ENCODE measurements around the gene HOXB7.

The HOXB7 gene

DNA sequence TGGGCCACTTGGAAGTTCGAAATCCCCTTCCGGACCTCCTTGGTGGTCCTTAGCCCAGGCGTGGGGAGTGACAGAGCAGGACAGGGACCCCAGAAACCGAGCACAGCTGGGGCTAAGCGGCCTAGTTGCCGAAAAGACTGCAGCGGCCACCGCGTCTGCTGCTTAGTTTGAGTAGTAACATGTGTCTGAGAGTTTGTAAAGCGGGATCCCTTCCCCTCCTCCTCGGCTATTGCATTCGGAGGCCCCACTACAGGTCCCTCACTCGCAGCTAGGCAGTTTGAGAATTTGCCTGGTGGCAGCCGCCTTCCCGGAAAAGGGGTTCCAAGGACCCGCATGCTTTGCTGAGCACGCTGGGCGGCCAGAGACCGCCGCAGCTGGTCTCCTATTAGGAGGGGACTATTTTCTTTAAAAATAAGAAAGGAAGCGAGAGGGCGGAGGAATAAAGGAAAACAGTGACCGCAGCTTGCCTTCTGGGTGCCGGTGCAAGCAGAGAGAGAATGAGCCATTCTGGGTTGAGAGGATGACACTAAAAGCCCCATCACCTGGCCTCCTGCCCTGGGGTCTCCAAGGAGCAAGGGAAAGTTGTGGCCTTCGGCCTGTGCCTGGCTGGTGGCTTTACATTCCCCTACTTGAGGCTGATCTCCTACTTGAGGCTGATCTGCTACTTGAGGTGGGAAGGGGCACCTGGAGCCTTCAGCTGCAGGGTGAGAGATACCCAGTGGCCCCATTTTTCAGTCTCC is 16.1 kb downstream of the HOXB7 start:
- no peak for DNase-seq (ENCODE audit: low spot score)

DNA sequence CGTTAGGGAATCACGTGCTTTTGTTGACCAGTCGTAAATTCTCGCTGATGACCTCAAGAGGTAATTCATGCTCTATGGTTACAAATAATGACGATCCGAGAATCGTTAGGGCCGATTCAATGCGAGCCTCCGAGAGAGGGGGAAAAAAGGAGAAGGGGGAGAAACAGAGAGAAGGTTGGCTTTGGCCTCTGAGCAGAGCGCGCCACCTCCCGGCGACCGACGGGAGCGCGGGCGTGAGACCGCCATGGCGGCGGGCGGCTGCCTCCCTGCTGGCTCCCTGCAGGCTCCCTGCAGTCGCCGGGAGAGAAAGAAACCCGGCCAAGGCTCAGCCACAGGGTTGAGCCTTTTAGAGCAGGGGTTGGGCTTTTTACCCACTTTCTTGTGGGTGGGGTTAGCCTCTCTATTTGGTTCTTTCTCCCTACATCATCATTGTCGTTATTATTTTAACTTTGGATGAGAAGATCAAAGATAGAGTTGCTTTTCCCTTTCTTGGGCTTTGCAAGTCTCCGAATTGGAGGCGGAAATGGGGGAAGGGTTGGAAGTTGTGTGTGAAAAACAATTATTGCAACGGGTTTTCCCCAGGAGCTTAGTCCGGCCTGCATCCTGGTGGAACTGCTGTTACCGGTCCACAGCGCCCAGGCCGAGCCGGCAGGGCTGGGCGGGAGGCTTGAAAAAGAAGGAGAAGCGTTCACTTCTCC is 16.8 kb downstream of the HOXB7 start:
- DNase-seq (ENCODE audit: low spot score): no peak

DNA sequence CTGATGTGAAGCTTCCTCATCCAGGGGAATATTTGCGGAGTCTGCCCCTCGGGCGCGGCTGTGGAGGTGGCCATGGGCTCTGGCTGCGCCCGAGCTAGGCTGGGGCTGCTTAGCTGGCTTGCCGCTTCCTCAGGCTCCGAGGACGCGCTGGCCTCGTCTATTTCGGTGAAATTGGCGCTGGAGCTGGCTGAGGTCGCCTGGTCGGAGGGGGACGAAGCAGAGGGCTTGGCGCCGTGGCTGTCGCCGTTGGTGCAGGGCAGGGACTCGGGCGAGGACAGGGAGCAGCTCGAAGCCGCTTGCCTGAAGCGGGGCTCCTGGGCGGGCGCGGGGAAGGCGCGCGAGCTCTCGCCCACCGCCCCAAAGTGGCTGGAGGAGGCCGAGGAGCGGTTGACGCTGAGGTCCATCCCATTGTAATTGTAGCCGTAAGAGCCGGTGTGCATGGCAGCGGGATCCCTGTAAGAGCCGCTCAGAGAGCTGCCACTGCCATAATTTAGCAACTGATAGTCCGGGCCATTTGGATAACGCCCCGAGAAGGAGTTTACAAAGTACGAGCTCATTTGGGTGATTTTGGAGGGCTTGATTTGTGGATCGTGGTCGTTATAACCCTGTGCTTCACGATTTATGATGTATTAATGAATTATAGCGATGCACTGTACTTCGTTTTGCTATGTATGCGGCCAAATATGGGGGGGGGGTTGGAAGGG is 17.5 kb downstream of the HOXB7 start, which contains the start of gene HOXB5:
TSS of gene HOXB5 (minus strand) at position 654 of the 704 bp plus-strand sequence. CDS start at position 557, 97 bp downstream.
- no peak for DNase-seq (ENCODE audit: low spot score)

DNA sequence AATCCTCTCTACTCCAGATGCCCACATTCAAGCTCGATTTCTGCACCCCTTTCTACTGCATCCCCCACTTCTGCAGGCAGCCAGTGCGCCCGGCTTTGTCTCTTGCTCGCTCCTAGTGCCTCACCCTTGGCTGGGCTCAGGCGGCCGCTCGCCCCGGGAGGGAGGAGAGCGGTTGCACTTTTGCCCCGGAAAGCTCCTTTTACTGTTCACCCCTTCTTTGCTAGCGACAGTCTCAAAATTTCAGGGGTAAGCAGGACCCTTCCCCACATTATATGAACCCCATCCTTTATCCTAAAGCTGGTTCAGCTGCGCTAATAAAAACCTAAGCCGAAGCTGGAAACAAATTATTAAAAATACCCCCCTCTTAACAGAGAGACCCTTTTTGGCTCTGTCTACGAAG is 18.2 kb downstream of the HOXB7 start:
- no peak for DNase-seq (ENCODE audit: low spot score)

DNA sequence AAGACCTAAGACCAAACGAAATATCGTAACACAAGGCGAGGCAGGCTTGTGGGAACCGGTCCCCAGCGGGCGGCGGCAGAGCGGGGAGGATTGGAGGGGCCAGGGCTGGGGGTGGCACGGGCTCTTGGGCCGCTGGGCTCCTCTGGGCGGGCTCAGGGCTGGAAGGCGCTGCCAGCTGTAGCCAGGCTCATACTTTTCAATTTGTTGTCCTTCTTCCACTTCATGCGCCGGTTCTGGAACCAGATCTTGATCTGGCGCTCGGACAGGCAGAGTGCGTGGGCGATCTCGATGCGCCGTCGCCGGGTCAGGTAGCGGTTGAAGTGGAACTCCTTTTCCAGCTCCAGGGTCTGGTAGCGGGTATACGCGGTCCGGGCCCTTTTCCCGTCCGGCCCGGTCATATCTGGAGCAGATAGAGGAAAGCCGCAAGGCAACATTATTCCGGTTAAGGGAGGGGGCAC is 18.7 kb downstream of the HOXB7 start:
- DNase-seq (ENCODE audit: low spot score): no peak

DNA sequence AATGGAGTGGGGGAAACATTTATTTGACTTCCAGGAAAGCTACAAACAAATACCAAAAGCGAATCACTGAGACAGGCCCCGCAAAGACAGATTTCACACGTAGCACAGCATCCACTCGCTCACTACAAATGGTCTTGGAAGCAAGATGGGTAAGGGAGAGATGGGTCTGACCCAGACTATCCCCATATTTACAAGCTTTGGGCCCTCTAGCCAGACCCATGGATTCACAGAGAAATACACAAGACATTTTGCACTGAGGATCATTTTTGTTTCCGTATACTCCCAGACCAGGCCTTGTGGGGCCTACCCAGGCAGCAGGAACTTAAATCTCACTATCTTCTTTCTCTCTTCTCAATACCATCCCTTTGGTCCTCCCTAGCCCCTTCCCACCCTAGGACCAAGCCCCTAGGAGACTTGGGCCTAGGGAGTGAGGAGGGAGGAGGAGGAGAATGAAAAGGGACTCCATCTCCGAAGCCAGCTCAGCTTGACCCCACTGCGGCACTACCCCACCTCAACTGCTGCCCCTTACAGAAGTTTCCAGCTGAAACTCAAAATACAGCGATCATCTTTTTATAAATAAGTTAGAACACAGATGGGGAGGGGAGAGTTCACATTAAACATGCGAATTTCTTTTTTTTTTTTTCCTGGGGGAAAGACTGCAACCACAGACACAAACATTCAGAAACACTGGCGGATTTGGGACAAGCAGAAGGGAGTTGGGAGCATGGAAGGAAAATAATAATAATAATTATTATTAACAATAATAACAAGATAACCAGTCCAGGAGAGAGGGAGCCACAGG is 19.4 kb downstream of the HOXB7 start:
- no peak for DNase-seq (ENCODE audit: low spot score)

DNA sequence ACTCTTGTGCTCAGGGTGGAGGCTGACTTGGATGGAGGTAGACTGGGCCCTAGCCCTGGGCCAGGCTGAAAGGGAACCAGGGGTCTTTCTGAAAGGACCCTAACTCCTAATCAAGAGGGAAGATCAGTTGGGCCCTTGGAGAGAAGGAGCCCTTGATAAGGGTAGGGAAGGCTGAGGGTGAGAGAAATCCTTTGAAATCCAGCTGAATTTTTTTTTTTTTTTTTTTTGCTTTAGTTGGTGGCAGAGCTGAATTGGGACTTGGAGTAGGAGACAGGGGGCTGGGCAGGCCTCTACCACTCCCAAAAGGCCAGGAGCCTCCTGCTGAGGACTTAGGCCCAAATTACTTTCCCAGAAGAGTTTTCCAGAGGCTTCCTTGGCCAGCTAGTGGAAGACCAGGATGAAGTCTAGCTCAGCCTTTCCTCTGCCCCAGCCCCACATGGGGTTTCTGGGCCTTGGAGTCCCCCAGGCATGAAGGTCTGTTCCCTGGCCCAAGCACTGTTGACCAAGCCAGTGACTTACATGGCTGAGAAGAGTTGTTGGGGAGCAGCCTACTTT is 20.1 kb downstream of the HOXB7 start:
- DNase-seq (ENCODE audit: low spot score): no peak

DNA sequence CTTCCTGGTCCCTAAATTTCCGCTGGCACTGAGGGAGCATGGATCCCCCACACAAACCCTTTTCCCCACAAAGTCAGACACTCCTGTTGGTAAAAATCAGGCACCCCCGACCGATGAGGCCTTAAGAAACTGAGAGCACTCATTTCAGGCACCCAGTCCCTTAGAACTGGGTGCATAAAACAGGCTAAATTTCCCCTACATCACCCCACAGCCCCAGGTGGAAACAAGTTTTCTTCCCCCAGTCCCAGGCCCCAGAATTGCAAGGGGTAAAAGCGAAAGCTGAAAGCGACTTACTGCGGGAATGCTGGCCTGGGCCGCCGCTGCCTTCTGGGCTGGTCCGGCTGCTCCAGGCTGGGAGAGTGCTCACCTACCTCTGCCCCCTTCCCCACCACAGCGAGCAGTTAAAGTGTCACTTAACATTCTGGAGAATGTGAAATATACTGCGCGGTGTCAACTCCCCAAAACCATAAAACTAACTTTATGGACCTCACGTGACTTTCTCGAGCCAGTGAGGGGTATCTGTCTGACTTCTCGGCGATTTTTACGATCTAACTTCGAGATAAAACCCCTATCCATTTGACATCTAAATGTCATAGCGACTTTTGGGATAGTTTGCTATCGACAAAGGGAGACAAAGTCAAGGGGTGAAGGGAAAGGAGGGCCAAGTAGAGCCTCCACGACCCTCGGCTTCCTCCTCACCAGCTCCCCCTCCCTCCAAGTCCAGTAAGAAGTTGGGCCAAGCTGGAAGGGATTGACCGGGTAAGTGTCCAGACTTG is 20.8 kb downstream of the HOXB7 start, which contains the start of gene HOXB3:
TSS of gene HOXB3 (minus strand) at position 411 of the 776 bp plus-strand sequence. CDS start 37,767 bp downstream, outside the sequence.
- DNase-seq (ENCODE audit: low spot score): no peak

DNA sequence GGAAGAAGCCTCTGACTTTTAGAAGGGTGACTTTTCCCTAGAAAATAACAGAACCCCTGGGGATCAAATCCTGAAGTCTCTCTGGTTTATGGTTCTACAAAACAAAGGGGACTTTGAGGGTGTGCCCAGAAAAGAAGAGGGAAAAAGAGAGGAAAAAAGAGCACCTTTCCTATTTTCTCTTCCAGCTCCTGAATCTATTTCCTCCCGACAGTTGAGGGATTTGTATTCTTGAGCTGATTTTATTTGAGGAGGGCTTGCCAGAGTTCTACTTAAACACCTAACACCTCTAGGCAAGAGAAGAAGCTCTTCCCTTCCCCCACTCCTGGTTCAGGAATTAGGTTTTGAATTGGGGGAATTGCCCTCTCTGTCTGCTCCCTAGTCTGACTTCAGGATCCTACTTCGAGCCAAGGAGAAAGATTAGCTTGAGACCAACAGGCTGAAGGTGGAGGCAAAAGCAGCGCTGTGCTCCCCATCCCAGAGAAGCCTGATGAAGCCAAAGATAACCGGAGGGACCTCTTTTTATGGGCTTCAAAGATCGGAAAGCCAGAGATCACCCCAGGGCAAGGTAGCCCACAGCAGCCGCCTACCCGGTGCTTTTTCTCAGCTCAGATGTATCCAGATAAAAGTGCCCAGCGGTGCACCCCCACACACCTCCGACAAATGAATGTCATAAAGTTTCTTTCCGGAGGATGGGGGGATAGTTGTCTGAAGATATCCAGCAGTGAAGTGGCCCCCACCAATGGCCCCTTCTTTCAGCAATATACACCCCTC is 21.6 kb downstream of the HOXB7 start:
- no peak for DNase-seq (ENCODE audit: low spot score)

DNA sequence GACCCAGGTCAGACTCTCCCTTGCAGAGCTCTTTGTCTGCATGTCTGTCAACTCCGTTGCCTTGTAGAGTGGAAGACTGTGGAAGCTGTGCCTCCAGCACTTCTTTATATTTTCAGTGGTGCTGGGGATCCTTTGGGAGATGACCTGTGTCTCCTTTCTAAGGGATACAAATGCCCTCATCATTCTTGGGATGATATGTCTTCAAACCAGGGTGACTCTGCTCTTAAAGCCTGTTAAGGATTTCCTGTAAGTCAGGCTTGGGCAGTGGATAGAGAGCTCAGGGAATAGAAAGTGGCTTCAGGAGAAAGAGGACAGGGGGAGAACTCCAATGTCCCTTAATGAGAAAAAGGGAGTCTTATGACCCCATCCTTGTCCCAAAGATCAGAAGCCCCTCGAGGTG is 22.3 kb downstream of the HOXB7 start:
- DNase-seq (ENCODE audit: low spot score): no peak

DNA sequence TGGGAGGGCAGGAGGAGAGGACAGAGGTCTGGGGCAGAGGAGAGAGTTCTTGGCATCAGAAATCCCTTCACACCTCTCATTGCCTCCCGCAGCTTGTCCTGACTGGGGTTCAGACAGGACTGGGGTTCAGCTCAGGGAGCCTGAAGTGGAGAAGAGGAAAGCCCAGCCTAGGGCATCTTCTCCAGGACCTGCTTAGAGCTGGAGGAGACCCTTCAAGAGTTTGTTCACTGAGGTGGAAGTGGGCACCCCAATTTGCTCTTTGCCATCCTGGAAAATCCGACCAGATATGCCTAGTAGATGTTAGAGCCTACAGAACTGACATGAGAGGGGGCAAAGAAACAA is 22.8 kb downstream of the HOXB7 start:
- DNase-seq (ENCODE audit: low spot score): no peak

DNA sequence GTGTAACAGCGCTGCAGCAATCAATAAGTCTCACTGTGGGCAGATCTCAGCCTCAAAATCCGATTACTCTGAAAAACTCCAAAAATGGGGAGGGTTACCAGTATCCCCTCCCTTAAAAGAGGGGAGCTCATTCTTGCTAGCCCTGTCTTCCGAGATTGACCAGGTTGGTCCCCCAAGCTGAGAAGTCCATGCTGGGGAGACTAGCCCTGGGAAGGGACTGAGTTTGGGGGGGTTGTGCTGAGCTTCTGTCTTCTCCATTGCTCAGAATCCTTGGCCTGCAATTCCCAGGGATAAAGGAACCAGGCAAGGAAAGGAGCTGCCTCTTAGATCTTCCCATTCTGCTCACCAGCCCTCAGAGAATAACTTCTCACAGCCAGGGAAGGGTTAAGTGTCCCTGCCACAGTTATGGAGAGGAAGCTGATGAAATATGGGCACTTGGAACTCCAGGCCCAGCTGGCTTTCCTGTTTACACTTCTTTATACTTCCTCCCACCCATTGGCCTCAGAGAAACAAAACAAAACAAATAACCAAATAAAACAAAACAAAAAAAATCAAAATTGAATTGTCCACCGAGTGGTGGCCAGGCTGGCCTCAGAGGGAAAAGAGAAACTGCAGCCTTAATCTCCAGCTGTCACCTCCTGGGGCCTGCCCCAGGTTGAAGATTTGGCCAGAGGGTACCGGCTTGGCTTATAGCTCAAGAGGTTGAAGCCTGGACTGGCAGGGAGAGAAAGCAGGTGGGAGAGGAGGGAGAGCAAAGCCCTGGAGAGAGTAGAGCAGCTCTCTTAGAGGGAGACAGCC is 23.3 kb downstream of the HOXB7 start:
- DNase-seq (ENCODE audit: low spot score): no peak

DNA sequence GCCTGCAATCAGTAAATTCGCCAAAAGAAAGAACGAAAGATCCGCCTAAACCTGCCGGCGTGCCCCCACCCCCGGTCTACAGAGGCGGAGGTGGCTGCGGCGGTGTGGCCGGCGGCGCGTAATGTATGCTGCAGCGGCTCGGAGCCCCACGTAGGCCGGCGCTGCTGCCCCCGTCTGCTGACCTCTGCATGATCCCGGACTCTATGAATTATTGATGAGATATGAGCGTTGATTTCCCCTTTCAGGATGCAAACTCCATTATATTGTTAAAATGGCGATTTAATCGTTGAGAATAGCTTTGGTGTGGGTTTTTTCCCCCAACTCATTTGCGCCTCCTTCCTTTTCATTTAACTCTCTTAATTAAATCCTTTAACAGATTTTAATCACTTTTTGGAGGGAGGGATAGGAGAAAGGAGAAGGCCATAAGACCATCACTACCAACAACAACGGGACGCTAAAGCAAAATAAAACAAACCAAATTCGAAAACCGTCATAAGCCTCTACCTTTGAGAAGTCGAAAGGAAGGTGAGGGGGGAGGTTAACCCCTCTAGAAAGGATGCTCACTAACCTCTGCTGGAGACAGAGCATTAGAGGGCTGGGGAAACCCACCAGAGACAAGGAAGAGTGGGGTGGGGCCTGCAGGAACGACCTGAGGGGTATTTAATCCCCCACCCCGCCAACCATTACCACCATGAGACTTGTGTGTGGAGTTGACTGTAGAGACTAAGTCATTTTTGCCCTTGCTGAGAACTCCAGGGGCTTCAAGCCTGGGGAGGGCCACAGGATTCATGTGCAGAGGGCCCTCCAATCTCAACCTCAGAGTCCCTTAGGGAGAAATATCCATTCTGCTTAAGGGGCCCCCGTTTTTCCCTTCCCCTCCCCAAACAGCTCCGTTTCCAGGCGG is 24.2 kb downstream of the HOXB7 start:
- no peak for DNase-seq (ENCODE audit: low spot score)

DNA sequence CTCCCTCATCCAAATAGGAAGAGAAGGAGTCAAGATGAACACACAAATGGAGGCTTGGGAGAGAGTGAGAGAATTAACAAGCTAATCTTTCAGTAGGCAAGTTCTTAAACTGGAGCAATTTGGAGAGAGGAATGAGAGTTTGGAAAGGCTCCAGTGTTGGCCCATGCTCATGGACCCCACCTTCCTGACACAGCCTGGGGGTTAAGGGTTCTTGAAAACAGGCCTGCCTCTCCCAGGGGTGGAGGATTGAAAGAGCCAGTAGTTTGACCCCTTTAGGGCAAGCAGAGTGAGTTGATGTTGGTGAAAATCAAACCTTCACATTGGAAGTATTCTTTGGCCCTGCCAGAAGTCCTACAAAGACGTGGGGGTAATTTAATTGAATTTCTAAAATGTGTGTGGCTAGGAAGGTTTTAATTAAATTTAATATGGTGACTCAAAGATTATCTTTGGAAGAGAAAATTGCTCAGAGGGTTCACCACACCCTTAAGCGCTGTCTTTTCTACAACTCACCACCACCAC is 26.5 kb downstream of the HOXB7 start:
- DNase-seq (ENCODE audit: low spot score): no peak

DNA sequence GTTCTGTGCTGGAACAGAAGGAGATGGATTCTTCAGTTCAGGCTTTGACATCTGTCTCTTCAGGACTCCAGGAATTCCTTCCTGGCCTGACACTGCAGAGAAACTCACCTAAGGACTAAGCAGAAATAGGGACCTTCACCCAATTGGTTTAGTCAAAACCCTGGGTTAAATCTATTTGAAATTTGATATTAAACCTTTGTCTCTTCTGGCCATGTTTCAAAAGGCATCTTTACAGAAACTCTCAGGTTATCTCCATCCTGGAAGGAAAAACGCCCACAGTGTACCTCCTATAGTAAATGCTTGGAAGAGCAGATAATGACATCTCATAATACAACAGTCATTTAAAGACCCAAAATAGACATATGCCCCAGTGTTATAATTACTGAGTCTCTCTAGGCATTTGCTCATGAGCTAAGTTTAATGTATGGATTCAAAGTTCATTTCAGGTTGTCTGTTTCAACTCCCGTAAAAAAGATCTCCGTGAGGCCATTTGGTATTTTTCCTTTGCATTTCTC is 27.1 kb downstream of the HOXB7 start:
- DNase-seq (ENCODE audit: low spot score): no peak

DNA sequence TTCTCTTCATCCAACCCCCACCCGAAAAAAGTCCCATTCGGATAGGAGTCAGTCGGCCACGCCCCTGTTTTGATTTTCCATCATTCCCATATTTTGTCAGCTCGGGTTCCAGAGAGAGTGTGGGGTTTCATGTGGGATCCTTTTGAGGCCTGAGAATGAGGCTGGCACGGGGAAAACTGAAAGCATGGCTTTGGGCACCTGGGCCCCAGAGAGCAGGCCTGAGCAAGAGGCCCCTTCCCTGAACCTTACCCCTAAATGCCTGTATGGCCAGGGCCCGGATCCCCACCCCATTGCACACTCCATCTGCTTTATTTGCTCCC is 28.1 kb downstream of the HOXB7 start:
- no peak for DNase-seq (ENCODE audit: low spot score)

DNA sequence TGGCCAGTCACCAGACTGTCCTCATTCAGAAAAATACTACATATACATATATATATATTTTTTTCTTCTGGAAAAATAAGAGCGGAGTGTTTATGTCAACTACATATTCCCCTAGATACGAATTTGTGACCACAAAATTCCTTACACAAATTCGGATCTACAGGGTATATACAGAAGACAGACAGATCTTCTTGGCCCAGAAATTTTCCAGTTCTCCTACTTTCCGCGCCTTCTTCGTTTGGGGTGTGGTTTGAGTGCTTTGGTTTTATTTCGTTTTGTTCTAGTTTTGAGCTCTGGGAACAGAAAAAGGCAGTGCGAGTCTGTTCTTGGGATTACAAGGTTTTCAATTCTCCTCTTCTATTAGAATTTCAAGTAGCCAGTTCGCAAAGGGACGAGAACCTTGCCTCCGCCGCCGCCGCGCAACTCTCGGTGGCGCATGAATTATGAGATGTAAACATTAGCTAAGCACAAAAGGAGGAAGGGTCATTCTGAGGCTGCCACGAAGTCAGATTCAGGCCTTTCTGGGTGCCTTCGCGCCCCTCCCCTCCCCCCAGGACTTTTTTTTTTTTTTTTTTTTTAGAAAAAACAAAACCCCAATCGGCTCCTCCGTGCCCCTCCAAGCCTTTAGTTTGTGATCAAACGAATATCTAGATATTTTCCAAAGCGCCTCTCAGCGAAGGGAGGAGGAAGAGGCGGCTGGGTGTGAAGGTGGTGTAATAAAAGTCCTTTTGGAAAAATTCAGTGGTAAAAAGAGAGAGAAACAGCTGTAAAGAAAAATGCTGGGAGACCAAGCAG is 30.9 kb downstream of the HOXB7 start:
- DNase-seq (ENCODE audit: low spot score): no peak

Data from putamen (tissue), 1 donor.